Measurements from ENCODE around the gene KRT10. TPM values are rescaled to one million over a fixed set of nuclear protein-coding genes. Genes with fewer than 3 reads are reported as not detected.

KRT10 gene
- polyA plus RNA-seq, 1 donor: 40.7 TPM

- no peaks in the 10 kb centered on the region for H3K4me1 ChIP-seq (ENCODE audit: control insufficient read depth, insufficient read depth, low read length)
- H3K9me3 ChIP-seq (ENCODE audit: control insufficient read depth, low read depth, low read length): no peaks in the 10 kb centered on the region
- DNase-seq: no peak
- H3K36me3 ChIP-seq (ENCODE audit: control insufficient read depth, insufficient read depth, low read length): no peaks in the 10 kb centered on the region
- no peak overlapping the region for H3K27ac ChIP-seq (ENCODE audit: low read length)
- H3K4me3 ChIP-seq (ENCODE audit: low read length): no peak overlapping the region
- WGBS (ENCODE audit: insufficient coverage, low lambda C conversion rate): no CpG with 5 or more reads among the region's 2 CpGs
- H3K27me3 ChIP-seq (ENCODE audit: control insufficient read depth, insufficient read depth, low read length): peaks cover 40% of the 10 kb centered on the region
Observed at GRCh38 chr17:40809721-40810421, 12.5 kb downstream of the KRT10 start.

DNA sequence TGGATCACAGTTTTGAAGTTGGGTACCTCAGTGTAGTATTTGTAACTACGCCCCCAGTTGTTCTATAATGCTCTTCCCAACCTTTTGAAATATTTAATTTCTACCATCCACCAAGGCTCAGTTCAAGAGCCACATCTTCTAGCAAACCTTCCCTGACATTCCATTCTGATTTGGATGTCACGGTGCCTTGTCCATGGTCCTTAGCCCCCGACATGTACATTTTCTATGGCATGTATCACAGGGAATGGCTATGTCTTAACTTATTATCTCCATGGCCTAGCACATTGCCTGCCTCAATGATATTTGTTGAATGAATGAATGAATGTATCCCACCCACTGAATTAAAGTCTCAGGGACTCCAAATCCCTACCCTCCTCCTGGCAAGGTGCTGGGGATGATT, 16.3 kb downstream of the KRT10 start:
- Histone ChIP-seq H3K9me3 (ENCODE audit: control insufficient read depth, low read depth, low read length) (no peaks in the 10 kb centered on the region), H3K27ac (ENCODE audit: low read length) (no peak overlapping the region), H3K27me3 (ENCODE audit: control insufficient read depth, insufficient read depth, low read length) (peaks cover 42% of the 10 kb centered on the region), H3K4me1 (ENCODE audit: control insufficient read depth, insufficient read depth, low read length) (no peaks in the 10 kb centered on the region), H3K4me3 (ENCODE audit: low read length) (no peak overlapping the region), H3K36me3 (ENCODE audit: control insufficient read depth, insufficient read depth, low read length) (no peaks in the 10 kb centered on the region)
- DNase-seq: no peak
- 100% methylated on average over 1 of the region's 3 CpGs for WGBS (ENCODE audit: insufficient coverage, low lambda C conversion rate)

DNA sequence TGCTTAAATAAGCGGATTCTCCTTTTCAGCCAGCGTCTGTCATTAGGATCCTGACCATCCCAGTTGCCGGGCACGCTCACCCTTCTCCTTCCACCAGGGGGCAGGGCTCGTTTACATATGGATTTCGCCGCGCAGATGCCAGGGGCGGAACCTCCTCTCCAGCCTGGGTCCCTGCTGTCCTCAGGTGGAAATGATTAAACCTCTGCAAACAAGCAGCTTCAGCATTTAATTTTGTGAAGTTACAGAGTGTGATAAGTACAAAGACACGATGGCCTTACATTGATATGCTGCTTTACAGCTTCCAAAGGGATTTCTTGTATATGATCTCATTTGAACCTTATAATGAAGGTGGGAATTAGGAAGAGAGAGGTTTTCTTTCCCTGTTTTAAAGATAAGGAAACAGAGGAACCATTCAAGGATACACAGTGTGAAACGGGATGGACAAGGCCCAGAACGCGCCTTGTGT, 18.8 kb downstream of the KRT10 start:
- Histone ChIP-seq H3K27ac (ENCODE audit: low read length) (no peak overlapping the region), H3K9me3 (ENCODE audit: control insufficient read depth, low read depth, low read length) (no peaks in the 10 kb centered on the region), H3K27me3 (ENCODE audit: control insufficient read depth, insufficient read depth, low read length) (peaks cover 39% of the 10 kb centered on the region), H3K36me3 (ENCODE audit: control insufficient read depth, insufficient read depth, low read length) (no peaks in the 10 kb centered on the region), H3K4me3 (ENCODE audit: low read length) (no peak overlapping the region), H3K4me1 (ENCODE audit: control insufficient read depth, insufficient read depth, low read length) (no peaks in the 10 kb centered on the region)
- no CpG with 5 or more reads among the region's 13 CpGs for WGBS (ENCODE audit: insufficient coverage, low lambda C conversion rate)
- DNase-seq: peak; percentile 72 to 79

DNA sequence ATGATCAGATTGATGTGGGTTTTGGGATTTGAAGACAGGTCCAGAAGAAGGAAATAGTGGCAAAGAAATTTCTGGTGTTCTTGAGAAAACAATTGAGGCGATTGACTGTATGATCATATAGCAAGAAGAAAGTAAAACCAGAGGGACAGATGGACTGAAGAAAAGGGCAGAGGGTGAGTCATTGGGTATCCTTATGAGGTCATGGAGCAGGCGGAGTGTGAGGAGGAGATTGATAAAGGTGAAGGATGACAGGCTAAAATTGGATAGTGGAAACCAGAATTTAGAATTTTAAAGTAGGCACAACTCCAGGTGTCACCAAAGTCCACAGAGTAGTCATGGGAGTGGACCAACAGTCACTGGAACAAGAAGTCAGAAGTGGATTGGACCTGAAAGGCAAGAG, 21.3 kb downstream of the KRT10 start:
- Histone ChIP-seq H3K27me3 (ENCODE audit: control insufficient read depth, insufficient read depth, low read length) (peaks cover 35% of the 10 kb centered on the region), H3K27ac (ENCODE audit: low read length) (no peak overlapping the region), H3K9me3 (ENCODE audit: control insufficient read depth, low read depth, low read length) (no peaks in the 10 kb centered on the region), H3K4me3 (ENCODE audit: low read length) (no peak overlapping the region), H3K36me3 (ENCODE audit: control insufficient read depth, insufficient read depth, low read length) (no peaks in the 10 kb centered on the region), H3K4me1 (ENCODE audit: control insufficient read depth, insufficient read depth, low read length) (no peaks in the 10 kb centered on the region)
- no peak for DNase-seq
- 64% methylated on average over 2 of the region's 2 CpGs for WGBS (ENCODE audit: insufficient coverage, low lambda C conversion rate)

GRCh38 chr17:40800381-40800780, 22.0 kb downstream of the KRT10 start:
- Histone ChIP-seq H3K27ac (ENCODE audit: low read length) (no peak overlapping the region), H3K9me3 (ENCODE audit: control insufficient read depth, low read depth, low read length) (no peaks in the 10 kb centered on the region), H3K4me1 (ENCODE audit: control insufficient read depth, insufficient read depth, low read length) (no peaks in the 10 kb centered on the region), H3K4me3 (ENCODE audit: low read length) (no peak overlapping the region), H3K27me3 (ENCODE audit: control insufficient read depth, insufficient read depth, low read length) (peaks cover 35% of the 10 kb centered on the region), H3K36me3 (ENCODE audit: control insufficient read depth, insufficient read depth, low read length) (no peaks in the 10 kb centered on the region)
- DNase-seq: no peak
- 75% methylated on average over 1 of the region's 1 CpG for WGBS (ENCODE audit: insufficient coverage, low lambda C conversion rate)

DNA sequence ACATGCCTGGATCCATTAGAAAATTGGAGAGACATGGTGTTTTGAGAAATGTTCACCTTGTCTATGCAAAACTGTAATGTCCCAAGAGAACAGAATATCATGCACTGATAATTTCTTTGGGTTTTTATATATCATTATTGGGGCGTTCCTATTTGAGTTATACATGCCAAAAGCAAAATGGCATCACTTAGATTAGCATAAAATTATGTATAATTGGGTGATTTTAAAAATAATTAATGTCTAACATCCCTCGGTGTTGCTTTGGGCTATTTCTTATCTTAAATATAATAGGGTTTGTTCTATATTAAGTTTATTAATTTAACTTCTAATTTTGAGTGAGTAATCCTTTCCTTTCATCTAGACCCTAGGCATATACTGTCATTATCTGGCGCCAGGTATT, 22.6 kb downstream of the KRT10 start, which contains the start of gene KRT28:
Gene KRT28 (minus strand): TSS at position 101 of the 400 bp plus-strand sequence. CDS start 66 bp downstream, at position 35.
- no peak for DNase-seq
- no peaks in the 10 kb centered on the region for H3K9me3 ChIP-seq (ENCODE audit: control insufficient read depth, low read depth, low read length)
- no peaks in the 10 kb centered on the region for H3K36me3 ChIP-seq (ENCODE audit: control insufficient read depth, insufficient read depth, low read length)
- H3K27ac ChIP-seq (ENCODE audit: low read length): no peak within 1 kb of the TSS
- H3K4me3 ChIP-seq (ENCODE audit: low read length): no peak within 1 kb of the TSS
- H3K27me3 ChIP-seq (ENCODE audit: control insufficient read depth, insufficient read depth, low read length): peaks cover 34% of the 10 kb centered on the region
- WGBS (ENCODE audit: insufficient coverage, low lambda C conversion rate): 100% methylated on average over 1 of the region's 3 CpGs
- no peaks in the 10 kb centered on the region for H3K4me1 ChIP-seq (ENCODE audit: control insufficient read depth, insufficient read depth, low read length)

- DNase-seq: no peak
- H3K4me3 ChIP-seq (ENCODE audit: low read length): no peak overlapping the region
- H3K27ac ChIP-seq (ENCODE audit: low read length): no peak overlapping the region
- no CpG with 5 or more reads among the region's 27 CpGs for WGBS (ENCODE audit: insufficient coverage, low lambda C conversion rate)
- no peaks in the 10 kb centered on the region for H3K4me1 ChIP-seq (ENCODE audit: control insufficient read depth, insufficient read depth, low read length)
- H3K36me3 ChIP-seq (ENCODE audit: control insufficient read depth, insufficient read depth, low read length): no peaks in the 10 kb centered on the region
- H3K9me3 ChIP-seq (ENCODE audit: control insufficient read depth, low read depth, low read length): no peaks in the 10 kb centered on the region
- peaks cover 38% of the 10 kb centered on the region for H3K27me3 ChIP-seq (ENCODE audit: control insufficient read depth, insufficient read depth, low read length)
Observed at GRCh38 chr17:40796846-40797245, 25.6 kb downstream of the KRT10 start.

DNA sequence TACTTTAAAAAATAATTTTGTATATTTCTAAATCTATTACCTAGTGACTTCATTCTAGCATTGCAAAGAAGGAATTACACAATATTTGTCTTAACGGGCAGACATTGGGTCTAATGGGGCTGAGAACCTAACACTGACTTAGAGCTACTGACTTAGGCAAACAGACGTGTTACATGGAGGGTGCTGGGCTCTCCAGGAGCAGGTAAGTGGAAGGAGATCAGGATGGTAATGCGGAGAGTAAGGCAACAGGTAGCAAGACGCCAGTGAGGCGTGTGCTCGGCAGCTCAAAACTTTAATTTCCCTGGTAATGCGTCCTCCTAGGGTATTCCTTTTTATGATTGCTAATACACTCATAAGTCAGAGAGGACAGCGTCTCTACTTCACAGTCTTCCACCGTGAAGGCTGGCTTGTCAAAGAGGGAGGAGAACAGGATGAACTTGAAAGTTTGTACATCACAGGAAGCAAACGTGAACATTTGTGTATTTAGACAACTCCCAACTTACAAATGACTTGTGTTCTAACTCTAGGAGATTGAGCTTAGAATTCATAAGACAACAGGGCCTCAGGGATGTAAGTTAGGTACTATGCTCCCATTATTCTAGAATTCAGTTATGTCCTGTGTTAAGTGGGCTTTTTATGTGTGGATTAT, 27.3 kb downstream of the KRT10 start:
- no peaks in the 10 kb centered on the region for H3K36me3 ChIP-seq (ENCODE audit: control insufficient read depth, insufficient read depth, low read length)
- no peaks in the 10 kb centered on the region for H3K4me1 ChIP-seq (ENCODE audit: control insufficient read depth, insufficient read depth, low read length)
- H3K27me3 ChIP-seq (ENCODE audit: control insufficient read depth, insufficient read depth, low read length): peaks cover 31% of the 10 kb centered on the region
- no peak overlapping the region for H3K27ac ChIP-seq (ENCODE audit: low read length)
- DNase-seq: no peak
- no peak overlapping the region for H3K4me3 ChIP-seq (ENCODE audit: low read length)
- H3K9me3 ChIP-seq (ENCODE audit: control insufficient read depth, low read depth, low read length): no peaks in the 10 kb centered on the region
- 92% methylated on average over 2 of the region's 10 CpGs for WGBS (ENCODE audit: insufficient coverage, low lambda C conversion rate)

DNA sequence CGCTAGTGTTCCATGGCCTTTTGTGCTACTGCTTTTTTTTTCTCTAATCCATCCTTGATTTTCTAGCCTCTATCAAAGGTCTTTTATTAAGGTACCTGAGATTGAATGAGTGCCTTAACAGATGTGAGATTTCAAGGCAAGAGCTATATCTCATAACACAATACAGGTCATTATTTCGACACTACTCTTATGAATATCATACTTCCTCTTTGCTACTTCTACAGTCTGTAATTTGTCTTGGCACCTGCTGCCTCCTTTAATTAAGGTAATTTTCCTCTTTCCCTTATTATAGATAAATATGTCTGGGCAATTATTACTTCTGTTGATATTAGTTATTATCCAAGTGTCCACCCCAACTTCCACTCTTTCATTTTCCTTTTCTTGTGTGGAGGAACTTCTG, 27.9 kb downstream of the KRT10 start:
- WGBS (ENCODE audit: insufficient coverage, low lambda C conversion rate): 100% methylated on average over 1 of the region's 2 CpGs
- H3K4me3 ChIP-seq (ENCODE audit: low read length): no peak overlapping the region
- no peaks in the 10 kb centered on the region for H3K9me3 ChIP-seq (ENCODE audit: control insufficient read depth, low read depth, low read length)

DNA sequence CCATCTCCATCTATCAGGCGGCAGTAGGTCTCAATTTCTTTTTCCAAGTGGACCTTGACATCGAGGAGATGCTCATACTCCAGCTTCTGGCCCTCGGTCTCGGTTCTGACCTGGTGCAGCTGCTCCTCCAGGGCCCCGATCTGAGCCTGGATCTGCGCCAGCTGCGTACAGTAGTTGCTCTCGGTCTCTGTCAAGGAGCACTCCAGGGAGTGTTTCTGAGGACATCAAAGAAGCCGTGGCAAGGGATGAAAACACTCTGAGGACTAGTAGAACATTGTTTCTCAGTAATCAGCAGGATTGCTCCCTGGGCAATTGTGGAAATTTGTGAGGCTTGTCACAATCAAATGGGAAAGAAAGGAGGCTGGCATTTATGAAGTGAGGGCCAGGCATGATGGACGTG, 28.6 kb downstream of the KRT10 start:
- Histone ChIP-seq H3K9me3 (ENCODE audit: control insufficient read depth, low read depth, low read length) (no peaks in the 10 kb centered on the region), H3K27ac (ENCODE audit: low read length) (no peak overlapping the region), H3K4me3 (ENCODE audit: low read length) (no peak overlapping the region), H3K36me3 (ENCODE audit: control insufficient read depth, insufficient read depth, low read length) (no peaks in the 10 kb centered on the region), H3K4me1 (ENCODE audit: control insufficient read depth, insufficient read depth, low read length) (no peaks in the 10 kb centered on the region), H3K27me3 (ENCODE audit: control insufficient read depth, insufficient read depth, low read length) (peaks cover 27% of the 10 kb centered on the region)
- WGBS (ENCODE audit: insufficient coverage, low lambda C conversion rate): 83% methylated on average over 1 of the region's 10 CpGs
- DNase-seq: no peak

More for the DNA sequence above, 27.9 kb downstream of the KRT10 start:
- H3K36me3 ChIP-seq (ENCODE audit: control insufficient read depth, insufficient read depth, low read length): no peaks in the 10 kb centered on the region
- DNase-seq: no peak
- H3K4me1 ChIP-seq (ENCODE audit: control insufficient read depth, insufficient read depth, low read length): no peaks in the 10 kb centered on the region
- H3K27me3 ChIP-seq (ENCODE audit: control insufficient read depth, insufficient read depth, low read length): peaks cover 28% of the 10 kb centered on the region
- no peak overlapping the region for H3K27ac ChIP-seq (ENCODE audit: low read length)

Measured in large intestine (tissue), 3 donors.